GOT3 (cell line): ENCODE measurements around the gene PTPRCAP.
A peak's percentile ranks its signal among the peaks of the same experiment; 100 is the strongest.
"Not testable (repeated sequence)": the region's sequence is repeated elsewhere in the genome, so short reads cannot be mapped to it uniquely, and the experiment has no call there.

Experiments
- DNase-seq: peaks from one replicate; lab custom pipeline; 2025; ENCODE audit warnings: mixed read lengths; lab: John Stamatoyannopoulos, UW

The PTPRCAP gene, protein sequence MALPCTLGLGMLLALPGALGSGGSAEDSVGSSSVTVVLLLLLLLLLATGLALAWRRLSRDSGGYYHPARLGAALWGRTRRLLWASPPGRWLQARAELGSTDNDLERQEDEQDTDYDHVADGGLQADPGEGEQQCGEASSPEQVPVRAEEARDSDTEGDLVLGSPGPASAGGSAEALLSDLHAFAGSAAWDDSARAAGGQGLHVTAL

DNA sequence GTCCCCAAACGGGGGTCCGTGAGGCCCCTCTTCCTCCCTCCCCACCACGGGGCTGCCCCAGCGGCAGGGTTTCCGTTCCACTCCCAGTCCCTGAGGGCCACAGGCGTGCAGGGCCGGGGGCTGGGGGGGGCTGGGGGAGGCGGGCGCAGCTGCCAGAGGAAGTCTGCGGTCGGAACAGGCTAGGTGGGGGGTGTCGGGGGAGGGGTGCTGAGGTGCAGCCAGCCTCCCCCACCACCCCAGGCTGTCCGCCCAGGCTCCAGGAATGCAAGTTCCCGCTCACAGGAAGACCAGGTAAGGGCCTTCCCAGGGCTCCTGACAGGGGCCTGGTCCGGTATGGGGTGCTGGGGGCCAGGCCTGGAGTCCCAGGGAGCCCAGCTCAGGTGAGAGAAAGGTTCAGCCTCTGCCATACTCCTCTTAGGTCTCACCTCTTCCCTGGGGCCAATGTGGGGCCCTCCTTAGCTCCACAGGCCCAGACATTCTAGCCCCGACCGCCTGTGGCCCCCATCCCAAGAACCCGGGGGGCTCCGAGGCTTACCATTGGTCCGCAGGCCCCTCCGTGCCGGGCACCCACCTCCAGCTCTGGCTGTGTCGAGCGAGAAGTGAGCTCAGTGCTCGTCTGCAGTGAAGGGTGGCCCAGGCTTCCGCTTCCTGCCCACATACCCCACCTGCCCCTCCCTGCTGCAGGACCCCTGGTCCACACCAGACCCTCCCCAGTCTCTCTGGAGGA is at the start of gene PTPRCAP:
Gene PTPRCAP (minus strand): TSS at position 601 of the 727 bp plus-strand sequence. CDS start 63 bp downstream, at position 538.
- no peak for DNase-seq

DNA sequence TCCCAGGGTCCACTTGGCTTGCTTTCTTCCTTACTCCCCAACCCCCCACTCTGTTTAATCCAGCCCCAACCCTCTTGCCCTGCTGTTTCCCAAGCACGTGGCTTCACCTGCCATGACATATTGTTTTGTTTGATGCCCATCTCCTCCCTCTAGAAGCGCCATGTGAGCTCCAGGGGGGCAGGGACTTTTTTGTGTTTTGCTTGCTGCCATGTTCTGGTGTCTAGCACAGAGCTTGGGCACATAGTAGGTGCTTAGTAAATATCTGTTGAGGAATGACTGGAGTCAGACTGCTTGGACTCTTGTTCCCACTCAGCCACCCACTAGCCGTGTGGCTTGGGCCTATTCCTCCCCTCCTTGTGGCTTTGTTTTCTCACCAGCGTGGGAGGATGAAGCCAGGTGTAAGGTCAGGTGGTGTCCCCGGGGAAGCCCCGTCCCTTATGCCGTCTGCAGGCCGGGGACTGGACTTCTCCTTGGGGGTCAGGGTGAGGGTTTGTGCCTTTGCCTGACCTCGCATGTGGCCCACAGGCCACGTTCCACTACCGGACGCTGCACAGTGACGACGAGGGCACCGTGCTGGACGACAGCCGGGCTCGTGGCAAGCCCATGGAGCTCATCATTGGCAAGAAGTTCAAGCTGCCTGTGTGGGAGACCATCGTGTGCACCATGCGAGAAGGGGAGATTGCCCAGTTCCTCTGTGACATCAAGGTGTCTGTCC is 49.2 kb upstream of the PTPRCAP start:
- no peak for DNase-seq

DNA sequence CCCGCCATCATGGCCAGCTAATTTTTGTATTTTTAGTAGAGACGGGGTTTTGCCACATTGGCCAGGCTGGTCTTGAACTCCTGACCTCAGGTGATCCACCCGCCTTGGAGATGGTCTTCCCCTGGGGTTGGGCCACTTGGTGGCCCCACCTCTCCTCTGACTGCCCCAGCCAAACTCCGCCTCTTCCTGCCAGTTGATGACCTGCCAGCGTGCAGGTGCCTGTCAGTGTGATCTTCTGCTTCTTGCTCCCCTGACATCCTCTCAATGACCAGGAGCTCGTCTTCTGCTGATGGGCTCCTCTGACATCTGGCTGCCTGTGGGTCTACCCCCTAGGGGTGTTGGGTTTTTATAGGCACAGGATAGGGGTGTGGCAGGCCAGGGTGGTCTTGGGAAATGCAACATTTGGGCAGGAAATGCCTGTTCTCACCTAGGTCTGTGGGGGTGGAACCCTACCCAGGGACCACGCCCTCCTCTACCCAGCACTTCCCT is 48.4 kb upstream of the PTPRCAP start:
- not testable (repeated sequence) for DNase-seq

DNA sequence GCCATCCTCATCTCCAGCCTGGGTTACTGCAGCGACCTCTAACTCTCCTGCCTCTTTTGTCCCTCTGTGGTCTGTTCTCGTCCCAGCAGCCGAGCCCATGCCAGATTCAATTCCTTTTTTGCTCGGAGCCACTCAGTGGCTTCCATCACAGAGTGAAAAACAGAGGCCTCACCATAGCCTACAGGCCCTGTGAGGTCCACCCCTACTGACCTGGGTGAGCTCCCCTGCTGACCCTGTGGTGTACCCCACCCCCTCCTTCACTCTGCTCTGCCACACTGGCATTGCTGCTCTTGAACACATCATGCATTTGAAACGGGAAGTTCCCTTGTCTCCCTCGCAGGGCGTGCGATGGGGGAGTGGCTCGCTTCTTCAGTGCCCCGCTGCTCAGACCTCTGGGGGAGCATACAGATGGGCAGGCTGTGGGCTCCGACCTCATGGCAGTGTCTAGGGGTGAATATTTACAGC is 47.4 kb upstream of the PTPRCAP start:
- DNase-seq, result no peak

DNA sequence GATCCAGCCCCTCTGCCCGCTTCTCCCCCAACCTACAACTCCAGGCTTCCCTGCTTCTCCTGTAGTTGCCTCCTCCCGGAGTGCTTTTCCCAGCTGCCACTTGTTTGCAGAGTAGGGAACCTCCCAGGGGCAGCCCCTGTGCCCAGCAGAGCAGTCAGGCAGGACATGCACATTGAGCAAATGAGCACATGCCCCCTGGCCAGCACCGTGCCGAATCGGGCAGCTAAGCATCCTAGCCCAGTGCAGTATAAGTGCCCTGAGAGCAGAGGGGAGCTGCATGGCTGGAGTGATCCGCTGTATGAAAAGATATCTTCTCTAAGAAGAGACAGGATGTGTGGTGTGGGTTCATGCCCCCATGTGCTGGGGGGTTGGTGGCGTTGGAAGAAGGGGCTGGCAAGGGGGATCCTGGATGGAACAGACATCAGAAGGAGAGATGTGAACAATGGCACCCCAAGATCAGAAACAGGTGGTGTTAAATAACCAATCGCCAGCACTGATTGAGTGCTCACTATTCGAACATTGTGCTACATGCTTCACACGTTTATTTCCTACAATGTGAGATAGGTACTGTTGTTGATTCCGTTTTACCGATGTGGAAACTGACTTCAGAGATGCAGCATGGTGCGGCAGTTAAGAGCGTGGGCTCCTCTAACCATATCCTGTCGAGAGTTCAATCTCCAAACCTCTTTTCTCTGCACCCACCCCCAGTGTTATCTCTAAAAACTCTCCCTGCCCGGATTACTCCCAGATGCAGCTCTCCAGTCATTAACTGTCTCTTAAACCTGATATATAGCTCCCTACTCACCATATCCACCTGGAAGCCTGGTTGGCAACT is 46.6 kb upstream of the PTPRCAP start:
- no peak for DNase-seq

DNA sequence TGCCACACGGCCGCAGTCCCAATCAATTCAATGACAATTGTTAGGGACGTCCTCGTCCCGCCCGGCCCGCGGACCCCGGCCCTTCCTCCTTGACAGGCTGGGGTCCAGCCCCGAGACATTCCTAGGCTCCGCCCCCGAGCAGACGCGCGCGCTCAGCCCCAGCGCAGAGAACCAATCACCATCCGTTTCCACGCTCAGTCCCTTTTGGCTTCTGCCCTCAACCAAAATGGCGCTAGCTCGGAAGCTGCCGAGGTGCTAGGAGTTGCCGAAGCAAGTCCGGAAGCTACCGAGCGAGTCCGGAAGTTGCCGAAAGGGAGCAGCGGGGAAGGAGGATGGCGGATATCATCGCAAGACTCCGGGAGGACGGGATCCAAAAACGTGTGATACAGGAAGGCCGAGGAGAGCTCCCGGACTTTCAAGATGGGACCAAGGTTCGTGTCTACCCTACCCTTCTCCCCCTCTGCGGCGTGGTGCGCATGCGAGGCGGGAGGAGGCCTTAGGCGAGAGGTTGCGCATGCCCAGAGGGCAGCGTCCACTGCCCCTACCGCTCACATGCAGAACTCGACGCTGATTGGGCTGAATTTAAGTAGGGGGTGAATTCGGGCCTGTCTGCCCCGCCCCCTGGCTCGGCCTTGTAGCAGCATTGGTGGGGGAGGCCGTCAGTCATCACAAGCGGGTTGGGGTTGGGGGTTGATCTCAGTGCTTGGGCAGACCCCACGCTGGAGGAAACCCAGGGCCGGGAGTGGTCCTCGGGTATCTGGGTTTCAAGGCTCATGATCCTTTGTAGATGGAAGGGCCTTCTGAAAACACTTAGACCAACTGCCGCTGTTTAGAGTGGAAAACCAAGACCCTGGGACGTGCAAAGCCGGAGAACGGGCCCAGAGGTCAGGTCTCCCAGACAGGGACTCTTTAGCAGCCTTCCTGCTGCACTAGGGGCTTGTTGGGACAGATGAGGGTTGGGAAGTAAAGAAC is 45.6 kb upstream of the PTPRCAP start, which contains the start of gene AIP:
Gene AIP (plus strand): TSS at position 200 of the 972 bp plus-strand sequence. CDS start 133 bp downstream, at position 333.
- peak; percentile 85 for DNase-seq

DNA sequence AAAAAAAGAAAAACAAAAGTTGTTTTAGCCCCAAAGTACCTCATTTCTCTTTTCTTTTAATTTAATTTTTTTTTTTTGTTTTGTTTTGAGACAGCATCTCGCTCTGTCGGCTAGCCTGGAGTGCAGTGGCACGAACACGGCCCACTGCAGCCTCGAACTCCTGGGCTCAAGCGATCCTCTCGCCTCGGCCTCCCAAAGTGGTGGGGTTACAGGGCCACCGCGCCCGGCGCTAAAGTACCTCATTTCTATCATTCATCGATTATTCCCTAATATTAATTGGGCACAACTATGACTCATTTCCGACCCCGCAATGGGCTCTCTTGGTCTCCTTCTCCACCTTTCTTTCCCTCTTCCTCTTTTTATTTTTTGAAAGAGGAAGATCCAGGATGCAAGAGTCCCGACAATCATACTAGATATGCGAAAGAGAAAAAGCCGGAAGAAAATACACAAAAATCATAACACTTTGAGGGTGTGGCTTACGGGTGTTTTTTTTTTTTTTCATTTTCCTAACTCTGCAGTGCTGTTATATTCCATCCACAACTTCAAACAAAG is 44.9 kb upstream of the PTPRCAP start:
- no peak for DNase-seq

DNA sequence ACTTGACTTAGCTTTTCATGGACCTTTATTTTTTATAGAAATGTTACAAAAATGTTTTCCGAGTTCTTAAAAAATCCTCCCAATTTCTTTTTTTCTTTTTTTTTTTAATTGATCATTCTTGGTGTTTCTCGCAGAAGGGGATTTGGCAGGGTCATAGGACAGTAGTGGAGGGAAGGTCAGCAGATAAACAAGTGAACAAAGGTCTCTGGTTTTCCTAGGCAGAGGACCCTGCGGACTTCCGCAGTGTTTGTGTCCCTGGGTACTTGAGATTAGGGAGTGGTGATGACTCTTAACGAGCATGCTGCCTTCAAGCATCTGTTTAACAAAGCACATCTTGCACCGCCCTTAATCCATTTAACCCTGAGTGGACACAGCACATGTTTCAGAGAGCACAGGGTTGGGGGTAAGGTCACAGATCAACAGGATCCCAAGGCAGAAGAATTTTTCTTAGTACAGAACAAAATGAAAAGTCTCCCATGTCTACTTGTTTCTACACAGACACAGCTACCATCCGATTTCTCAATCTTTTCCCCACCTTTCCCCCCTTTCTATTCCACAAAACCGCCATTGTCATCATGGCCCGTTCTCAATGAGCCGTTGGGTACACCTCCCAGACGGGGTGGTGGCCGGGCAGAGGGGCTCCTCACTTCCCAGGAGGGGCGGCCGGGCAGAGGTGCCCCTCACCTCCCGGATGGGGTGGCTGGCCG is 40.0 kb upstream of the PTPRCAP start:
- DNase-seq, result not testable (repeated sequence)

DNA sequence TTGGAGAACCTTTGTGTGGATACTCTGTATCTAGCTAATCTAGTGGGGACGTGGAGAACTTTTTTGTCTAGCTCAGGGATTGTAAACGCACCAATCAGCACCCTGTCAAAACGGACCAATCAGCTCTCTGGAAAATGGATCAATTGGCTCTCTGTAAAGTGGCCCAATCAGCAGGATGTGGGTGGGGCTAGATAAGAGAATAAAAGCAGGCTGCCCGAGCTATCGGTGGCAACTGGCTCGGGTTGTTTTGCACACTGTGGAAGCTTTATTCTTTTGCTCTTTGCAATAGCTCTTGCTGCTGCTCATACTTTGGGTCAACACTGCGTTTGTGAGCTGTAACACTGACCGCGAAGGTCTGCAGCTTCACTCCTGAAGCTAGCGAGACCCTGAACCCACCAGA is 39.2 kb upstream of the PTPRCAP start:
- not testable (repeated sequence) for DNase-seq

DNA sequence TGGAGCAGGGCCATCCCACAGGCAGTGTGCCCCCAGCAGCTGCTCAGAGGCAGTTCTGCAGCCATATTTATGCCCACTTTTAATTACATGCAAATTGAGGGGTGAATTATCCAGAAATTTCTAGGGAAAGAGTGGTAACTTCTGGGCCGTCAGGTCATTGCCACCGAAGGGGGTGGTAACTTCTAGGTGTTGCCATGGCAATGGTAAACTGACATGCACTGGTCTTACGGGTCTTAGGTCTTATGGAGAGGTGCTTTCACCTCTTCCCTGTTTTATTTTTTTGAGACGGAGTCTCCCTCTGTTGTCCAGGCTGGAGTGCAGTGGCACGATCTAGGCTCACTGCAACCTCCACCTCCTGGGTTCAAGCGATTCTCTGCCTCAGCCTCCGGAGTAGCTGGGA is 35.4 kb upstream of the PTPRCAP start:
- DNase-seq, result no peak

DNA sequence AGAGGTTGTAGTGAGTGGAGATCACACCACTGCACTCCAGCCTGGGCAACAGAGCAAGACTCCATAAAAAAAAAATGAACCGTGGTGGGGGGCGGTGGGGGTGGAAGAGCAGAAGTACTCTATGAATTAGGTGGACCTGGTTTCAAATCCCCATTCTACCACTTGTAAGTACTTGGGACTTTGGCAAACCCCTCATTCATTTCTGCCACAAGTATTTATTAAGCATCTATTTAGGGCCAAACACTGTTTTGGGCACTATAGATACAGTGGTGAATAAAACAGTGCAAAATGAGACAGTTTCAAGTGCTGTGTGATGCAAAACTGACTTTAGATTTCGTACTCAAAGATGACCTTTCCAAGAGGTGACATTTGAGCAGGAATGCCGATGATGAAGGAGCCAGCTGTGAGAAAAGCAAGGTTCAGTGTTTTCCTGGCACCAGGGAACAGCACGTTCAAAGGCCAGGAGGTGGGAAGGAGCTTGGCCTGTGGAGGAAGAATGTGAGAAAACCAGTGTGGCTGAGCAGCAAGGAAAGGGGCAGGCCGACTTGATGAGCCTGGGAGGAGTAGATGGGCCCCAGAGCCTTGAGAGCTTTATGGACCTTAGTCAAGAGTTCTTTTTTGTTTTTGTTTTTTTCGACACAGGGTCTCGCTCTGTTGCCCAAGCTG is 33.0 kb upstream of the PTPRCAP start:
- DNase-seq, result no peak

DNA sequence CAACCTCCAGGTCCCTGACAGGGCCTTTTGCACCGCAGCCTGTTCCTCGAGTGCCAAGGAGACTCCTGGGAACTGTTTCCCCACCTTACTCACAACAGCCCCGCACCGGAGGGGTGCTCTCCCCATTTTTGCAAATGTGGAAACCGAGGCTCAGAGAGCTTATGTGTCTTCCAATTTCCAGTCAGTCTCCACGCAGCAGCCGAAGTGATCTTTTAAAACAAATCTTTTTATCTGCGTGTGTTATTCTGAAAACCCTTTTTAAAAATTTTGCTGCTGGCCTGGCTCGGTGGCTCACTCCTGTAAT is 32.0 kb upstream of the PTPRCAP start:
- DNase-seq, result no peak

DNA sequence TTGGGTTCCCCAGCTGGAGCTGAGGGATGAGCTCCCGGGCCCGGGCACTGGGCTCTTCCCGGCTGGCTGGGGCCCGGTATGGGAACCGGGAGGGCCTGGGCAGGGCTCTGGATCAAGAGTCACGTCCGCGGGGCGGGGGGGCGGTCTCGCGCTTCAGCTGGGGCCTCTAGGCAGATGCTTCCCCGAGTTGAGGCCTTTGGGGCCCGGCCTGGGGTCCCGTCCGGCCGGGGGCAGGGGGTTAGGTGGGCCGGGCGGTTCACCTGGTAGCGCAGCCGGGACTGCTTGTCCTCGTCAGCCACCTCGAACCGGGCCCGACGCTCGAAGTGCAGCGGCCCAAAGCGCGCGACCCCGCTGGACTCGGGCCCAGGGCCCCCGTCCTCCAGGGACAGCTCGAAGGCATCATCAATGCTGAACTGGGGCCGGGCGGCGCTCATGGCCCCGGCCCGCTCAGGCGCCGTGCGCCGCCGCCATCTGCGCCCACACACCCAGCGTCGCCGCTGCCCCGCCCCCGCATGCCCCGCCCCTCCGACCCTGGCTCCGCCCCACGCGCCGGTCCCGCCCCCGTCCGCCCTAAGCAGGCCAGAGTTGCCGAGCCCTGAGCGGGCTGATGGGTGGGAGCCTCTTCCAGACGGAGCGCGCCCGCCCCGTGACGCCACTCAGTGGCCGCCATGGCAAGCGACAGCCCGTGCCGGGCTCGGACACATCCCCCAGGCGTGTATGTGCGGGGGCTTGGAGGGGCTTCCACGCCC is 31.5 kb upstream of the PTPRCAP start, which contains the start of gene TMEM134:
Gene TMEM134 (minus strand): TSS at position 493 of the 749 bp plus-strand sequence. CDS start 59 bp downstream, at position 434.
- DNase-seq, result peak; percentile 78

DNA sequence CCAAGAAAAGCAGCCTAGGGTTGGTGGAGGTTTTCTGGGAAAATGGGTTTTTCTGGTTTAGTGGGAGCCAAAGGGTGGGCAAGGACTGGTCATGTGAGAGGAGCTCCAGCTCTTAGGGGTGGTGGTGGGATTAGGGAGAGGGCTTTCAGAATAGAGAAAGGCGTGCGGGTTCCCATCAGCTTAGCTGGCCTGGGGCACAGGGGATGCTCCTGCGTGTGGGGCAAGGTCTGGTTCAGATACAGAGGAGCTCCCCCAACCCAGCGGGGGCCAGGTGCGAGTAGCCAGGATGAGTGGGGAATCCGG is 30.9 kb upstream of the PTPRCAP start:
- DNase-seq, result no peak

DNA sequence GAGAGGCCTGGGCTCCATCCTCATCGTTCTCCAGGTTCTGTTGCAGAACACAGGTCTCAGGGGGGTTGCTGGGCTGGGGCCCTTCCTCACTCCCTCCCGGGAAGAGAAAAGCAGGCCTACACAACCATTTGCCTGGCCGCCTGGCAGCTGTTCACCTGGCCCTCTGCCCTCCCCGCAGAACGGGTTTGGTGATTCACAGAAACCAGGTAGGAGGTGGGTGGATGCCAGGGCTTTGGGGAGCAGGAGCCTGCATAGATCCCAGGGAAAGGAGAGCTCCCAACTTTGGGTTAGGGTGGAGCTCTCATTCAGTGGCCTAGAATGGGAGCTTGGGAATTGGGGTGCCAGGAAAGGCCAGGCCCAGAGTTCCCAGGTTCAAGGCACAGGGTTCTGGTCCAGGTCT is 30.6 kb upstream of the PTPRCAP start:
- DNase-seq, result no peak

DNA sequence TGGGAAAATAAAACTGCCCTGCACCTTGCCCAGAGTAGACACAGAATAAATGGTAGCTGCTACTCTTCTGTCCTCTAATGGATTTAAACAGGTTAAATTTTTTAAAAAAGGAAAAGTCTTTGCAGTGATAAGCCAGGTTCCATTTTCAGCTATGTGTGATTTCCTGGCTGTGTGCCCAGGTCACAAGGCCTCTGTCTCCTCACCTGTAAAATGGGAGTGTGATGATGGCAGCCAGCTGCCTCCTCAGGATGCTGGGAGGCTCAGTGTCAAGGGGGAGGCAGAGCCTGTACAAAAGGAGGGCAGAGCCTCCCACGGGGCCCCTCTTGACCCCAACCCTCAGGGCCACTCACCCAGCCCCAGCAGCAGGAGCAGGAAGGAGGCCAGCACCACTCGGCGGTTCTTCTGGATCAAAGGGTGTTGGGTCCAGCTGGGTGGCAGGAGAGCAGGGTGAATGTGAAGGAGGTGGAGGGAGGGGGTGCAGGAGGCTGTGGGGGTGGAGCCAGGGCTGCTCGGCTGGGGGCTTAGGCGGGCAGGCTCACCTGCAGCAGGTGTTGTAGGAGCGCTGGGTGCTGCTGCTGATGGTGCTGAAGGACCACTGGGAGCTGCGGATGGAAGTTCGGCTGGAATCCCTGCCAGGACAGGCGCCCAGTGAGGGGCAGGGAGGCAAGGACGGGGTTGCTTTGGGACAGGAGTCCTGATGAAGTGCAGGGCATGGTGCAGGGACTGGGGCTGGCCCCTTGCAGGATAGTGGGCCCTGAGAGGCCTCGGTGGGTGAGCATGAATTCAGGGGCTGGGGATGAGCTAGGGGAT is 29.7 kb upstream of the PTPRCAP start:
- DNase-seq, result no peak

DNA sequence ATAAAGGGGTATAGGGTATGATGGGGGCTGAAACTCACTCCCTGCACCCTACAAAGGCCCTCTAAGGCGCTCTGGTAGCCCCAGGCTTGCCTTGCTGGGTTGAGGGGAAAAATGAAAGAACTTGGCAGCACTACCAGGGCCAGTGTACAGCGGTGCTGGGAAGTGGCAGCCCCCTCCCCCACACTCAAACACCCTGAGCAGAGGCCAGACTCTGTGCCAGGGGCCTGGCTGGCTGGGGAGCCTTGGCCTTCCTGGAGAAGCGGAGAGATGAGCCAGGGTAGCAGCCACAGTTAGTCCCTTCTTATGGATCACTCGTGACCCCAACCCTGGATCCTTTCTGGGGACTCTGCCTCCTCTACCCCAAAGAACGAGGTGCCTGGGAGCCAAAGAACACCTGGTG is 28.9 kb upstream of the PTPRCAP start:
- no peak for DNase-seq

DNA sequence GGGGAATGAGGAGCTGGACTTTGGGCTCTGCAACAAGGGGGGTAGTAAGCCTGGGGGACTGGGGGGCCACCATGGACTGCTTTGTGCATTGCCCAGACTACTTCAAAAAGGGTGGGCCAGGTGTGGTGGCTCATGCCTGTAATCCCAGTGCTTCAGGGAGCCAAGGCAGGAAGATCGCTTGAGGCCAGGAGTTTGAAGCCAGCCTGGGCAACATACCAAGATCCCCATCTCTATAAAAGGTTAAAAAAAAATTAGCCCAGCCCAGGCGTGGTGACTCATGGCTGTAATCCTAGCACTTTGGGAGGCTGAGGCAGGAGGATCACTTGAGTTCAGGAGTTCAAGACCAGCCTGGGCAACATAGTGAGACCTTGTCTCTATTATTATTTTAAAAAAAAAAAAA is 28.0 kb upstream of the PTPRCAP start:
- DNase-seq, result not testable (repeated sequence)
